NK-92 treated with Interleukin-12 subunit alpha and Interleukin-12 subunit beta, amount 100 ng/mL, for 24 hours (cell line): ENCODE measurements around the gene C22orf39.
A peak's percentile ranks its signal among the peaks of the same experiment; 100 is the strongest.
"Not testable (repeated sequence)": the region's sequence is repeated elsewhere in the genome, so short reads cannot be mapped to it uniquely, and the experiment has no call there.

ENCODE experiments used
- DNase-seq: peaks from one replicate; lab custom pipeline; 2025; lab: John Stamatoyannopoulos, UW

C22orf39 gene

DNA sequence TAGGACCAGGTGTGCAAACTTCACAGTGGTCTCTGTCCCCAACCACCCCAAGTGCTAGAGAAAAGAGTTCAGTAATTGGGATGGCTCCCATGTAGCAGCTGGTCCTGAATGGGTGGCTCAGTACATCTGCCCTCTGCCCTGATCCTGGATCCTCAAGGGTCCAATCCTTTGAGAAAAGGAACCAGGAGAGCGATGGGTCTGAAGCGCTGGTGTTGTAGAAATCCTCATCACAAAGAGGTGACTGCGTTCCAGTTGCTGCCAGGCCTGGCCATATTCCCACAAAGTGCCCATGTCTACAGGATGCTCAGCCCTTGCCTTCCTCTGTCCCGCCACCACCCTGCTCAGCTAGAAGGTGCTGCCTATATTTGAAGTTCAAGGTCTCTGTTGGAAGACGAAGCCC, 6.2 kb upstream of the C22orf39 start:
- no peak for DNase-seq

DNA sequence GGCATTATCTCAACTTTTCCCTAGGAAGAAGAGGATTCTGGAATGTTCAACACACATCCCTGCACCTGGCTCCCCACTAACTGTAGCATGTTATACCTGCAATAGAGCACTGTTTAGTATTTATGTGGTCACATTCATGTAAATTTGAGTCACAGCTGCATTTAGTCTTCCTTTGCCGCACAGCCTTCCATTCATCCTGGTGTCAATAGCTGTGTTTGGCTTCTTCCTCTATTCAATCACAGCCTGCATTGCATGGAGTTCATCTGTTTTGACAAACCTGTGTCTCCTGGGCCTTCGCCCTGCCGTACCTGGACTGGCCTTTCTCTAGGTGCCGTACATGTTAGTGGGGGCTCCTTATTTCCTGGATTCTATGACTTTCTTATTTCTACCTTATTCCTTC, 4.1 kb upstream of the C22orf39 start:
- no peak for DNase-seq

DNA sequence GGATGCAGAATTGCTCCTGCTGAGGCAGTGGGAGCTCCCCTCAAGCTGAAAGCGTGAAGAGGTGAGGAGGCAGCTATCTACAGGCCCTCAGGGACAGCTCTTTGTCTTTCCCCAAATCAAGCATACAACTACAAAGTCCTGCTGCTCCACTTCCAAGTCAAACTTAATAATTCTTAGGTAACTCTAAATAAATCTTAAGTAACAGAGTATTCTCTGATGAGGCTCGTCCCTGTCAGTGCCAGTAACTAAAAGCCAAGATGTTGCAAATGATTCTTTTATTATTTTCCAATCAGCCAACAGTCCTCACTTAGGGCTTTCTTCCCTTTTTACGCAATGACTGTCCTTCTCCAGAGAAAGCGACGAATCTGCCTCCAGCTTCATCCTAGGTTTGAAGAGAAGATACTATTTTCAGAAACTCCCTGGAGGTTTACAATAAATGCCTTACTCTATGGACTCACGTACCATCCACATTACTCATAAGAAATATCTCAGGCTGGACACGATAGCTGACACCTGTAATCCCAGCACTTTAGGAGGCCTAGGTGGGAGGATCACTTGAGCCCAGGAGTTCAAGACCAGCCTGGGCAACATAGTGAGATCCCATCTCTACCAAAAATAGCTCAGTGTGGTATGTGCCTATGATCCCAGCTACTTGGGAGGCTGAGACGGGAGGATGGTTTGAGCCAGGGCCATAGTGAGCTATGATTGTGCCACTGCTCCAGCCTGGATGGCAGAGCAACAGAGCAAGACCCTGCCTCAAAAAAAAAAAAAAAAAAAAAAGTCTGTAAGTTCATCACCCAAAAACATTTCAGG, 3.1 kb upstream of the C22orf39 start:
- no peak for DNase-seq

DNA sequence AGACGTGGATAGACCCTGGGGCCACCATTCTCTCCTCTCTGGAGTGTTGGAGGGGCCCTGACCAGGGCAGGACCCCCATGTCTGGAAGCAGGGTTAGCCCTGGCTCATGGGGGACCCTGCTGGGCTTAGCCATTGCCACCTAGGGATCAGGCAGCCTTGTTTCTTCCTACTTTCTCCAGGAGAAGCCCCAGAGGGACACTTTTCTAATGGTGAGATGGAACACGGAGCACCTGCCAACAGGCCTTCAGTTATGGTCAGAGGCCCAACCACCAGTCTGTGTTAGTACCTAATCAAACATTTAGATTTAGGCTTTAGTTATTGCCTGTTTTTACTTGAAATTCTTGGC, 1.9 kb upstream of the C22orf39 start:
- no peak for DNase-seq

DNA sequence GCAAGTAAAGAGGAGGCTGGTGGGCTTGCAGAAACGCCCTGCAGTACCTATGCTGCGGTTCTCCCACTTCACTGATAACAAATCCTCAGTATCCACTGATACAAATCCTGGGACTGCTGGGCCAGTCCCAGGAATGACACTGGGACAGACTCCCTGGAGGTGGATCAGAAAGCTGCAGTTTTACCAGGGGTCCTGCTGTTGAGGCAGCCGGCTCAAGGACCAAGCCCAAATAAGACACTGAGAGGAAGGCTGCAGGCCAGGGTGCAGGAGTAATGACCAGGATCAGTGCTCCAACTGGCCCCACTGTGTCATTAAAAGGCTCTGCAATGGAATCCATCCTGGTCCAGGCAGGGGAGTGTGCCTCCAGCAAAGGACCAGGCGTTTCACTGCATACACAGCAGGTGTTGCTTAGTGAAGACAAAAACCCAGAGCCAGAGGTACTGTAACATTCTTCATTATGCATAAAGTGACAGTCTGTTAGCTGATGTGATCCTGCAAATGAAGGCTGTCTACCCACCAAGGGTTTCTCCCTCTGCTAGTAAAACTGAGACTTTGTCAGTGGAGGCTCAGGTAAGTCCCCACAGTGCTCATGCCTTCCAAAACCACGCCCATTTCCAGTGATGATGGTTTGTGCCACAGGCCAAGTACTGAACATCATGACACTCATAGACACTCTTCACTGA, 1.4 kb upstream of the C22orf39 start:
- no peak for DNase-seq

DNA sequence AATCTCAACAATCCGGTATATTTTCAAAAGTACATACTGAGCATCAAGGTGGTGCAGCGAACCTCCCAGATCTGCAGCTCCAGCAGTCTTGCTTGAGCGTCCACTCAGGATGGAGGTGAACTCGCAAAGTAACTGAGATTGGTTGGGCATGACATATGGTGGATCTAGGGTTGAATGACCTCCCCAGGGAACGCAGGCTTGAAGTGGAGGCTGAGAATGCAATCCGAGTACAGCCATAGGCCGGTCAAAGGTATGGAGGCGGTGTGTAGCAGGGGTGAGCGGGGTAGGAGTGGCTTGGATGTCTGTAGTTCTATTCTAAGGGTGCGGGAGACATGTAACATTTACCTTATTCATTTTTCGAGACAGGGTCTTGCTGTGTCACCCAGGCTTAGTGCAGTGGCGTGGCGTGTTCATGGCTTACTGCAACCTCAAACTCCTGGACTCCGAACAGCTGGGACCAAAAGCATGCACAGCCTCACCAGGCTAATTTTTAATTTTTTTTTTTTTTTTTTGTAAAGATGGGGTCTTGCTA, 631 bp upstream of the C22orf39 start:
- no peak for DNase-seq

DNA sequence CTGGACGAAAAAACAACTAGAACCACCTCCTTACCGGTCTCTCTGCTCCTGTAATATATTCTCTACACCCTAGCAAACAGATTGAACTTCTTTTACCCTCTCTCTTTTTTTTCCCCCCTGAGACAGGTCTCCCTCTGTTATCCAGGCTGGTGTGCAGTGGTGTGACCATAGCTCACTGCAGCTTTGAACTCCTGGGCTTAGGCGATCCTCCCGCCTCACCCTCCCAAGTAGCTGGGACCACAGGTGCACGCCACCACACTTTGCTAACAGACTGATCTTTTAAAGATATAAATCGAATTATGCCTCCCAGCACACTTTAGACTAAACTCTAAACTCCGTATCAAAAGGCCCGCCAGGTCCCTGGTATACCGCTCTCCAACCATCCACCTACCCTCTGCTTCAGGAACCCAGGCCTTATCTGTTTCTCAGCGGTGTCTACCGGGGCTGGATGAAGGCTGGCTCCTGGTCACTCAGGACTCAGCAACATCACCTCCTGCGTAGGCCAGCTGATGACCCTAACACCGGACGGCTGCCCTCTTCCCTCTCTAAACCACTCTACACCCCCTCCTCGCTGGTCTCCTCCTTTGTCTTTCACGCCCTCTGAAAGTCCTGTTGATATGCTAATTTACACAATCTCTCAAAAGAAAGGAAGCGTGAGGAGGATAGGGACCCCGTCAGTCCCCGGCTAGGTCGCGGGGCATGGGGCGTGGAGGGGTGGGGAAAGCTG, 745 bp downstream of the C22orf39 start:
- no peak for DNase-seq

DNA sequence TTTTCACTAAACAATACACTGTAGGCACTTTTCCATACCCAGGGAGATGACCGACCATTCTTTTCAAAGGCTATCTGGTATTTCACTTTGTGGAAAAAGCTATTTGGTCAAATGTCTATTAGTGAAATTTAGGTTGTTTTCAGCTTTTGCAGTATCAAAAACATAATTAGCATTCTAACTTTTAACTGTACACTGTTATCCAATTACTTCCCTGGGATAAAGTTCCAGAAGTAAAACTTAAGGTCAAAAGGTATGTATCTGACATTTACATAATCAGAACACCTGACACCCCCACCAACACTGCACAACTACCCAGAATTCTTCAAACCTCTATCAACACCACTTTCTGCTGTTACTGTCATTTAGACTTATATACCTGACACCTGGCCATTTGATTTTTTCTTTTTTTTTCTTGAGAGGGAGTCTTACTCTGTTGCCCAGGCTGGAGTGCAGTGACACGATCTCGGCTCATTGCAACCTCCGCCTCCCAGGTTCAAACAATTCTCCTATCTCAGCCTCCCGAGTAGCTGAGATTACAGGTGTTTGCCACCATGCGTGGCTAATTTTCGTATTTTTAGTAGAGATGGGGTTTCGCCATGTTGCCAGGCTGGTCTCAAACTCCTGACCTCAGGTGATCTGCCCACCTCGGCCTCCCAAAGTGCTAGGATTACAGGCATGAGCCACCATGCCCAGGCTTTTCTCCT, 2.1 kb downstream of the C22orf39 start:
- DNase-seq: not testable (repeated sequence)

DNA sequence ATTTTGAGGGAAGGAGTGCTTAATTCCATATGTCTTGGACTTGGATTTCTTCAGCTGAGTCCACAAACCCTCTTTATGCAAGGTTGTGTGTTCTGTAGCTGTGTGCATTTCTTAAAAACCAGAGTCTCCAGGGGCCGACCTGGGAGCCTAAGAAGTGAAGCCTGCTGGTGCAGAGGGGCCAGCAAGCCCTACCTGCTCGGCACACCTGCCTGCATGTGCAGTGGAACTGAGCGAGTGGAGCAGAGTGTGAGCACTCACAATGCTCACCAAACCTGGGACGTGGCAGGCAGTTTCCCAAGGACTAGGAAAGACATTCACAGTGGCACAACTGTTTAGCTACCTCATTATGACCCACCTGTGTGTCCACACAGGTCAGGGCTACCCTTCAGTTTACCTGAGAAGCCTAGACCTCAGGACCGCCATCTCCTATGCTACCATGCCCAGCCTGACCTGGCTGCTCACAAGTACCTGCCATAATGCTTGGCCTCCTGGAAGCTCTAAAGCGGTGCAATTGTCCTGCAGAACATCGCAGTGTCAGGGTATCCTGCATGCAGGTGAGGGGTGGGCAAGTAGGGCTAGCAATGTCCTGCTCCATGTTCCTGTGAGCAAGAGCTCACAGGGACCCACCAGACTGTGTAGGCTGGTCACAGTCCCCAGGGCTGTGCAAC, 3.8 kb downstream of the C22orf39 start:
- DNase-seq: no peak

DNA sequence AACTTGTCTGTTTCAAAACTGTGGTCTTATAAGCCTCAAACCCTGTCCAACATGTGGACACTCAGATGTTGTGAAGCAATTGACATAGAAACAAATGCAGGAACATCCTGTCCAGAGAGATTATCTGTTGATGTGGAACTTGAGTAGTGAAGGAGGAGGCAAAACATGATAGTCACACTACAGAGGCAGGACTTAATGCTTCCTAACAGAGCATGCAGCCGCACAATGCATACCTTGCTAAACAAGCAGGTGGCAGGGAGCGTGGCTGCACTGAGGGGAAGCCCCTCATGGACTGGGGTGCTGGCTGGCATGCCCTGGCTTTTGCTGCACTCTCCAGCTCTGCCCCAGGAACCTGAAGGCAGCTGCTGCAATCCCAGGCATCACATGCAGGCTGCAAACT, 5.3 kb downstream of the C22orf39 start:
- DNase-seq: no peak

DNA sequence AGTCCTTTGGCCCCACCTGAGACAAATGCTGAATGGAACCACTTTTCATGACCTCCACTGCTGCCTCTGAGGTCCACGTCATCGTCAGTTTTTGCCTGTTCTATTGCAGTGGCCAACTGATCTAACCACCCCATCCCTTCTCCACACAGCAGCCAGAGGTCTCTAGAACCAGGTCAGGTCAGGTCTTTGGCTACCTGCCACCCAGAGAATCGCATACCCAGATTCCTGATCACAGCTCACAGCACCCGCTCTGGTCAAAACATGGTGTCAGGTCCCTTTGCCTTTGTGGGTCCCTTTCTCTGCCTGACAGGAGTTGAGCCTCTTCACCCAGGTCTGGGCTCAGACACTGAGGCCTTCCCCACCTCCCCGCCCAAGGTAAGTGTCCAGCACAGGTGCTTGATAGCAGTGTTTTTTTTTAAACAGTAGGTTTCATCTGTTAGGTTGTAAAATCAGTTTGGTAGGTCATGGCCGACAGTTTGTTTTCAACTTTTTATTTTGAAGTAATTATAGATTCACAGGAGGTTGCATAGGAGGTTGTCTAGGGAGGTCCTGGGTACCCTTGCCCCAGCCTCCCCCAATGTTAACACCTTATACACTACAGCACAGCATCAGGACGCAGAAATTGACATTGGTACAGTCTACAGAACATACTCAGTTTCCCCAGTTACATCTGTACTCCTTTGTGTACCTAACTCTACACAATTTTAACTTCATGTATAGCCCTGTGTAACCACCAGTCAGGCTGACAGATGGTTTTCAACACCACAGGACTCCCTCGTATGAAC, 6.9 kb downstream of the C22orf39 start:
- DNase-seq: no peak

DNA sequence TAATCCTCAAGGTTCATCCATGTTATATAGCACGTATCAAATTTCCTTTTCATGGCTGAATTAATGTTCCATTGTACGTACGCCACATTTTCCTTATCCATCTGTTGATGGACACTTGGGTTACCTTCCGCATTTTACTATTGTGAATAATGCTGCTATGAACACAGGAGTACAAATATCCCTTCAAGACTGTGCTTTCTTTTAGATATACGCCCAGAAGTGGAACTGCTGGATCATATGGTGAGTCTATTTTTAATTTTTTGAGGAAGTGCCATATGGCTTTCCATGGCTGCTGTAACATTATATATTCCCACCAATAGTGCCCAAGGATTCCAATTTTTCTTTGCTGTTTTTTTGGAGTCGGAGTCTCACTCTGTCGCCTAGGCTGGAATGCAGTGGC, 9.2 kb downstream of the C22orf39 start:
- no peak for DNase-seq

DNA sequence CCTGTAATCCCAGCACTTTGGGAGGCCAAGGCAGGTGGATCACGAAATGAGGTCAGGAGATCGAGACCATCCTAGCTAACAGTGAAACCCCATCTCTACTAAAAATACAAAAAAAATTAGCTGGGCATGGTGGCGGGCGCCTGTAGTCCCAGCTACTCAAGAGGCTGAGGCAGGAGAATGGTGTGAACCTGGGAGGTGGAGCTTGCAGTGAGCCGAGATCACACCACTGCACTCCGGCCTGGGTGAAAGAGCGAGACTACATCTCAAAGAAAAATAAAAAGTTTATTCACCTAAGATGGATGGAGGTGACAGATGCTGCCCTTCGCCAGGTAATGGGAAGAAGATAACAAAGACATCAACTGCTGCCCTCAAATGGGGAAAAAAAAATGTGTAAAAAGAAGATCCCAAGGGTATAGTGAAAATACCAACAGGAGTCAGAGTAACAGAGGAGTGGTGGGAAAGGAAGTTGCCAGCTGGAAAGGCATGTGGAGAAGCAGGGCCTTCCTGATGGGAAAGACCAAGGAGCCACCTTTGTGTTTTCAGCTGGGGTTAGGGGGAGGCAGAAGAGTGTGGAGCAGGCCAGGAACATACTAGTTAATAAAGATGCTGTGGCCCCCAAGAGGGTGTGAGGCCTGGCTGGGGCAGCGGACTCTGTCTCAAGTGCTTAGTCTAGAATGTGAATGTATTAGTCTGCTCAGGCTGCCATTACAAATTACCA, 10.9 kb downstream of the C22orf39 start:
- not testable (repeated sequence) for DNase-seq

DNA sequence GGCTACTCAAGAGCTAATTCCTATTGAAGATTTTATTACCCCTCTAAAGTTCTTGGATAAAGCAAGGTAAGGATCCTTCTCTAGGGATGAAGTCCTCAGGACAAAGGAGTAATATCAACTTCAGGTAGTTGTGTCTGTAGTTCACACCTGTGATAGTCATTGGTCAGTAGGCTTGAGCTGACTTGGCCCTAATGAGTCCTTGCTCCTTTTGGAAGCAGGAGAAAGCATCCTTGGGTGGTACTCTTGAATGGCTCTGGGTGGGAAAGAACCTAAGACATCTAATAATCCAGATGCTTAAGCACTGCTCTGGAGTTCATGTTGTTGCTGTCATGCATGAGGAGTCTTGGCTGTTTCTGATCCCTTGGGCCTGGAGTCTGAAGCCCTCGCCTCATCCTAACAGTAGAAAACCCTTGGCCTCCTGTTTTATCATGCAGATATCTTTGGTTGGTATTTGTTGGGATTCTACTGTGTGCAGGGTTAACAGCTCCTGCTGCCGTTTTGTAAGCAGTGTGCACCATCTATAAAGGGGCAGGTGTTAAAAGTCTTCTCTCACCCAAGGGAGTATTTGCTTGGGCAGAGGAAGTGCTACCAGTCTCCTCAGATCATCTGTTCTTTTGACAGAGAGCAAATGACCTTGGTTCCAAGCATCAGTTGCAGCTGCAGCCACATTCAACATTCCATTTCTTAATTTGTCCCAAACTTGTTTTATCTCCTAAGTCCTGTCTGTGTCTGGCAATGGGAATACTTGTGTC, 12.5 kb downstream of the C22orf39 start:
- DNase-seq: no peak

DNA sequence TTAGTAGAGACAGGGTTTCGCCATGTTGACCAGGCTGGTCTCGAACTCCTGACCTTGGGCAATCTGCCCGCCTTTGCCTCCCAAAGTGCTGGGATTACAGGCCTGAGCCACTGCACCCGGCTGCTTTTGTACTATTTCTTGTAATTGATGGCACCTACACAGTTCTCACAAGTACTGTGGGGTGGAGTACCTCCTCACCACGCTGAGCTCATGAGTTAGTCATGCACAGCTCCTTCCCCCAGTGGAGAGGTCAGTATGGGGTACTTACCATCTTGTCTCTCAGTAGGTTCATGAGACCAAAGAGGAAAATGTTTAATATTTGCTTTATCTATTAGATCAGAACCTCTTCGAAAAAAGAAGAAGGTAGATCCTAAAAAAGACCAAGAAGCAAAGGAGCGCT, 13.1 kb downstream of the C22orf39 start:
- DNase-seq: no peak

DNA sequence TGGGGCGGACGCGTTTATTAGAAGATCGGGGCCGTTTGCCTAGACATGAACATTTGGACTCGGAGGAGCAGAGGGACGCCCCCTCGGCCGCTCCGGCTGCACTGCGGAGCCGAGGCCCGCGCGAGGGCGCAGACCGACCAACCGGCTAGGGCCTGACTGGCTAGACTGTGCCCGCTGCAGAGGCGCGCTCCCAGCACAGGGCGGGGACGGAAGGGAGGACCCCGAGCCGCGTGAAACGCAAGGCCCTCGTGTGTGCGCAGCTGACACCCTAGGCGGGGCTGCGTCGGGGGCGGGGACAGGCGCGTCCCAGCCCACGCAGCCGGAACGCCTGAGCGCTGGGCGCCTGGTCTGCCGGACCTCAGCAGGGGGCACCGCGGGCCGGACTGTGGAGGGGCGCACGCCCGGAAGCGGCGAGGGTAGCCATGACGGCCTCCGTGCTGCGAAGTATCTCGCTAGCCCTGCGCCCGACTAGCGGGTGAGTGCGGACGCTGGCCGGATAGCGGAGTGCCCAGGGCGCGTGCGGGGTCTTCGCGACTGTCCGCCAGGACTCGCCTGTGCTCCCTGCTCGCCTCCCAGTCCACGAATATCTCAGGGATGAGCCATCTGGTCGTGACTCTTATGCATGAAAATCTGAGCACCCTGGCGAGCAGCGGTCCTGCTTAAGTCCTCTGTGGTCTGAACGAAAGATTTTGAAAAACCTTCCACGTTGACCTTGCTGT, 15.2 kb downstream of the C22orf39 start, which contains the start of gene MRPL40:
Gene MRPL40 (plus strand): TSS at position 413 of the 719 bp plus-strand sequence. CDS start 10 bp downstream, at position 423.
- DNase-seq: peak; percentile 85

DNA sequence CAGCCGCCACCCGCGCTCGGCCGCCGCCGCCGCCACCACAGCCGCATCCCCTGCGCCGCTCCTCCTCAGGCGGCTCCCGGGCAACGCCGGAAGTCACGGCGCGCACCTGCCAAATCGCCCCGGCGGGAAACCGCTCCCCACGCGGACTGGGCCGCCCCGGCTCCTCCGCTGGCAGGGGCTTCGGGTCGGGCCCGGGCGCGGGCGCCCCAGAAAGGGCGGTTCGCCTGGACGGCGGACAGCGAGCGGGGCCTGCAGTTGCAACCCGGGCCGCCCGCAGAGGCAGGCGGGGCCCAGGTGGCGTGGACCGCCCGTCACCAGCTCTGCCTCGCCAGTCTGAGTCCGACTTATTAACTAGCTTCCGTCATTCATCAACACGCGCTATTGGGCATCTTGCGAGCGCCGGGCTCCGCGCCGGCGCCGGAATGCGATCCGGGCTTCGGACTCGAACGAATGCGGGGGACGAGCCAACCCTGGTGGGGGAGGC, 15.8 kb downstream of the C22orf39 start, which contains the start of gene HIRA:
Gene HIRA (minus strand): TSS at position 85 of the 484 bp plus-strand sequence. CDS start 257 bp downstream, outside the sequence.
- peak; percentile 63 for DNase-seq

DNA sequence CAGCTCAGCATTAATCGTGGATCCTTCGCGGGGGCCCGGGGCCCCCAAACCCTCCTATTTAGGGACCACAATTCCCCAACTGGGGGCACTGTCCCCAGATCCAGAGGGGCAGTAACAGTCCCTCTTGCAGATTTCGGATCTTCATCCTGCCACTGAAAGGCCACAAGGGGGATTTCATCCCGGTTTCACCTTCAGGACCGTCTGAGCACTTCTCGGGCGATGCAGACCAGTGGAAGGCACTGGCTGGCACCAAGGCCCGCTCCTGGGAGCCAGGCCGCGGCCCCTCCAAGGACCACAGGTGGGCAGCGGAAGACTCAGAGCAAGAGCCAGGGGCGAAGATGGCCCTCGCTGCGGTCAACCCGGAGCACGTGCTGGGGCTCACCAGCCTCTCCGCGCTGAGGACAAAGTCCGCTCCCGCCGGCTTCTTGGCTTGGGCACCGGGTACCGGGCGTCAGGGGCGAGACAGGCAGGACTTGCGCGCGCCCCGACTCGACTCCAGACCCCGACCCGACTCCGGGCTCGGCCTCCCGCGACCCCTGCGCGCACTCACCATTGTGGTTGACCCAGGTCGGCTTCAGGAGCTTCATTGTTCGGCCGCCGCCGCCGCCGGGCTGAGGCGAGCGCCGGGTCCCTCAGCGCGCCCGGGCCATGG, 16.5 kb downstream of the C22orf39 start:
- DNase-seq: no peak
